HFF-Myc (cell line): ENCODE results near the gene DIP2B.
A peak's percentile ranks its signal among the peaks of the same experiment; 100 is the strongest.

ENCODE experiments used
- DNase-seq: peaks from one replicate; pipeline ENCODE4 v3.0.0-alpha.2; 2011; ENCODE audit warnings: low read depth; ENCODE audit errors: extremely low read depth
- H3K4me3 ChIP-seq: replicated peaks from 2 replicates; pipeline ENCODE4 v1.5.1; 2011; ENCODE audit warnings: low read depth, mild to moderate bottlenecking, control low read depth, low read length
- CTCF ChIP-seq: IDR thresholded peaks from 2 replicates; pipeline ENCODE4 v1.5.1; 2012; ENCODE audit warnings: mild to moderate bottlenecking, low read depth, low read length, control low read depth; ENCODE audit errors: missing control alignments

The DIP2B gene

GRCh38 chr12:50635857-50636256 is 131.1 kb downstream of the DIP2B start:
- TF ChIP-seq CTCF = no peak
- no peak for DNase-seq
- H3K4me3 ChIP-seq = no peak overlapping the region

- DNase-seq = no peak
- H3K4me3 ChIP-seq = no peak overlapping the region
- no peak for TF ChIP-seq CTCF
Observed at GRCh38 chr12:50636505-50636904, 131.7 kb downstream of the DIP2B start.

- DNase-seq = no peak
- TF ChIP-seq CTCF = peak; percentile 36
- H3K4me3 ChIP-seq = no peak overlapping the region
Observed at GRCh38 chr12:50637870-50638481, 133.2 kb downstream of the DIP2B start.

- DNase-seq = no peak
- no peak overlapping the region for H3K4me3 ChIP-seq
- no peak for TF ChIP-seq CTCF
Observed at GRCh38 chr12:50638482-50638880, 133.7 kb downstream of the DIP2B start.

- no peak for DNase-seq
- H3K4me3 ChIP-seq = no peak overlapping the region
Observed at GRCh38 chr12:50639721-50640120, 134.9 kb downstream of the DIP2B start.

GRCh38 chr12:50640321-50640939 is 135.6 kb downstream of the DIP2B start:
- TF ChIP-seq CTCF = no peak
- no peak for DNase-seq
- H3K4me3 ChIP-seq = no peak overlapping the region

More at GRCh38 chr12:50639721-50640120, 134.9 kb downstream of the DIP2B start:
- no peak for TF ChIP-seq CTCF
